Activated B cell treated with CpG ODN at 0.5 μM for 24 hours (primary cell): Measurements from ENCODE around the gene CLMP. TPM values are rescaled to one million over a fixed set of nuclear protein-coding genes. Genes with fewer than 3 reads are reported as not detected.

Source experiments
- ATAC-seq: fragments of 200-7000 bp; cut with Tn5 transposase; one replicate; pipeline ENCODE4 v1.10.0; 2021; ENCODE audit warnings: low read depth, mild to moderate bottlenecking, moderate library complexity
- CTCF ChIA-PET: fragments of 350-600 bp; sonication (Branson Sonifier 250); formaldehyde crosslinking; loops from one replicate; lab custom pipeline; 2021; ENCODE audit warnings: antibody characterized with exemption; lab: Charles Lee
- POLR2A ChIA-PET: fragments of 350-600 bp; sonication (Branson Sonifier 250); formaldehyde crosslinking; loops from one replicate; lab custom pipeline; 2021; ENCODE audit warnings: antibody characterized with exemption; lab: Charles Lee
- DNase-seq: peaks from one replicate; pipeline ENCODE4 v3.0.0; 2022
- H3K27ac Mint-ChIP-seq: one replicate; pipeline ENCODE4 v1.8.0; 2020; ENCODE audit warnings: mixed read lengths
- H3K27me3 Mint-ChIP-seq: one replicate; pipeline ENCODE4 v1.8.0; 2021; ENCODE audit warnings: mixed read lengths
- H3K36me3 Mint-ChIP-seq: one replicate; pipeline ENCODE4 v1.8.0; 2021; ENCODE audit warnings: low read depth, mixed read lengths
- H3K4me1 Mint-ChIP-seq: one replicate; pipeline ENCODE4 v1.8.0; 2021; ENCODE audit warnings: mixed read lengths
- H3K4me3 Mint-ChIP-seq: one replicate; pipeline ENCODE4 v1.8.0; 2020; ENCODE audit warnings: mild to moderate bottlenecking, mixed read lengths
- H3K9me3 Mint-ChIP-seq: one replicate; pipeline ENCODE4 v1.8.0; 2020; ENCODE audit warnings: mixed read lengths
- CTCF ChIP-seq: fragments of 200-600 bp; IDR thresholded peaks from one replicate; pipeline ENCODE4 v1.8.0; 2022; ENCODE audit warnings: antibody characterized with exemption, mild to moderate bottlenecking
- intact Hi-C: fragments of 100-400 bp; cut with micrococcal nuclease; formaldehyde crosslinking; loops from one replicate; pipeline ENCODE4 v1.15.1; 2024
- total RNA-seq: library from RNA; stranded (reverse); gene quantifications from 2 replicates; pipeline ENCODE4 v1.2.3, GENCODE V29; 2022

The CLMP gene
- total RNA-seq, 1 donor from 2014 or later = not detected

GRCh38 chr11:123196060-123196714 is 1.1 kb upstream of the CLMP start:
- H3K27ac Mint-ChIP-seq = no peak overlapping the region
- no peaks in the 10 kb centered on the region for H3K36me3 Mint-ChIP-seq
- no peak for ATAC-seq

GRCh38 chr11:123194337-123195187 is 486 bp downstream of the CLMP start:
- Mint-ChIP-seq H3K27ac (no peak overlapping the region), H3K4me1 (peaks cover 6% of the 10 kb centered on the region), H3K36me3 (no peaks in the 10 kb centered on the region), H3K4me3 (no peak overlapping the region), H3K27me3 (peaks cover 55% of the 10 kb centered on the region), H3K9me3 (no peaks in the 10 kb centered on the region)
- POLR2A ChIA-PET = interaction anchor here (0.6 kb wide), 1 partner anchor 132 kb away, joined by 5 read pairs; the partner anchor contains the start of gene HSPA8
- CTCF ChIA-PET = no interaction called here
- ATAC-seq (no peak), DNase-seq (no peak)
- no peak for TF ChIP-seq CTCF
- intact Hi-C loops = no loop called here

More at GRCh38 chr11:123196060-123196714, 1.1 kb upstream of the CLMP start:
- ChIA-PET CTCF (no interaction called here), POLR2A (no interaction called here)
- TF ChIP-seq CTCF = no peak
- intact Hi-C loops = no loop called here
- no peak for DNase-seq
- no peaks in the 10 kb centered on the region for H3K9me3 Mint-ChIP-seq
- peaks cover 54% of the 10 kb centered on the region for H3K27me3 Mint-ChIP-seq
- no peak overlapping the region for H3K4me3 Mint-ChIP-seq
- H3K4me1 Mint-ChIP-seq = peaks cover 6% of the 10 kb centered on the region

GRCh38 chr11:123193742-123194141 is 1.3 kb downstream of the CLMP start:
- ATAC-seq (no peak), DNase-seq (no peak)
- Mint-ChIP-seq H3K4me1 (peaks cover 6% of the 10 kb centered on the region), H3K9me3 (no peaks in the 10 kb centered on the region), H3K27ac (no peak overlapping the region), H3K36me3 (no peaks in the 10 kb centered on the region), H3K4me3 (no peak overlapping the region), H3K27me3 (peaks cover 49% of the 10 kb centered on the region)
- POLR2A ChIA-PET = interaction anchor here (0.6 kb wide), 1 partner anchor 1589 kb away, joined by 3 read pairs; no protein-coding TSS in a partner anchor
- no peak for TF ChIP-seq CTCF
- intact Hi-C loops = no loop called here
- CTCF ChIA-PET = interaction anchor here (1.0 kb wide), 1 partner anchor 9 kb away, joined by 3 read pairs; no protein-coding TSS in a partner anchor

GRCh38 chr11:123191939-123192338 is 3.1 kb downstream of the CLMP start:
- no peak for ATAC-seq
- no peaks in the 10 kb centered on the region for H3K9me3 Mint-ChIP-seq
- H3K36me3 Mint-ChIP-seq = no peaks in the 10 kb centered on the region
- DNase-seq = no peak
- peaks cover 6% of the 10 kb centered on the region for H3K4me1 Mint-ChIP-seq
- no peak for TF ChIP-seq CTCF
- no peak overlapping the region for H3K4me3 Mint-ChIP-seq
- intact Hi-C loops = no loop called here
- CTCF ChIA-PET = no interaction called here
- POLR2A ChIA-PET = no interaction called here
- H3K27ac Mint-ChIP-seq = no peak overlapping the region
- H3K27me3 Mint-ChIP-seq = peaks cover 52% of the 10 kb centered on the region

GRCh38 chr11:123190518-123190917 is 4.5 kb downstream of the CLMP start:
- H3K4me3 Mint-ChIP-seq = no peak overlapping the region
- no peak for DNase-seq
- no peaks in the 10 kb centered on the region for H3K36me3 Mint-ChIP-seq
- H3K27ac Mint-ChIP-seq = no peak overlapping the region
- peaks cover 46% of the 10 kb centered on the region for H3K27me3 Mint-ChIP-seq
- H3K9me3 Mint-ChIP-seq = no peaks in the 10 kb centered on the region
- POLR2A ChIA-PET = no interaction called here
- TF ChIP-seq CTCF = no peak
- peaks cover 3% of the 10 kb centered on the region for H3K4me1 Mint-ChIP-seq
- intact Hi-C loops = no loop called here
- ATAC-seq = no peak
- CTCF ChIA-PET = no interaction called here
